Measurements from ENCODE around the gene RGS8. TPM values are rescaled to one million over a fixed set of nuclear protein-coding genes. Genes with fewer than 3 reads are reported as not detected.

RGS8 gene
- total and polyA plus RNA-seq, 10 of the 15 experiments (the other 5 are each of a cell fraction or from before 2014, with no cell fraction given): 0.03 to 0.62 (median 0.33) TPM

- no peak for TF ChIP-seq ATF7 (IDR thresholded peaks at IDR 0.05; ENCODE audit: low read depth)
- no peak for TF ChIP-seq ATF3 (IDR thresholded peaks at IDR 0.05; ENCODE audit: borderline replicate concordance, extremely low read depth, low read depth, low read length)
- no peak for TF ChIP-seq TCF3 (IDR thresholded peaks at IDR 0.05; ENCODE audit: borderline replicate concordance, insufficient read depth, low read depth, low read length)
- TF ChIP-seq MLLT1 (IDR thresholded peaks at IDR 0.05): no peak
- TF ChIP-seq SP1 (IDR thresholded peaks at IDR 0.05; ENCODE audit: low read depth, low read length): no peak
- TF ChIP-seq BHLHE40 (IDR thresholded peaks at IDR 0.05; ENCODE audit: borderline replicate concordance in 1 of 2, low read depth in 2 of 2, low read length in 1 of 2): no peak
Measured at GRCh38 chr1:182684116-182684828, at the start of gene RGS8 (continued).

- Histone ChIP-seq H3K4me1 (ENCODE audit: control insufficient read depth, insufficient read depth, low read length) (no peaks in the 10 kb centered on the region), H3K27ac (ENCODE audit: control insufficient read depth, insufficient read depth) (no peak overlapping the region), H3K27me3 (replicated peaks in 1 of 2; ENCODE audit: control insufficient read depth in 2 of 2, insufficient read depth in 2 of 2, low read length in 1 of 2) (peaks cover 0 to 3% of the 10 kb centered on the region in 2 experiments; a peak in 1 of 4 replicates), H3K79me2 (ENCODE audit: control insufficient read depth, insufficient read depth, low read length) (no peaks in the 10 kb centered on the region), H4K20me1 (ENCODE audit: control insufficient read depth, insufficient read depth) (no peaks in the 10 kb centered on the region), H3K4me2 (ENCODE audit: control insufficient read depth, insufficient read depth) (no peak overlapping the region), H3K4me3 (no peak overlapping the region), H2AFZ (ENCODE audit: control insufficient read depth, low read depth, low read length) (no peak overlapping the region), H3K36me3 (ENCODE audit: control insufficient read depth in 2 of 2, insufficient read depth in 2 of 2, low read length in 1 of 2) (no peaks in the 10 kb centered on the region), H3K9ac (ENCODE audit: control insufficient read depth, insufficient read depth, low read length) (no peak overlapping the region), H3K9me3 (replicated peaks; ENCODE audit: control insufficient read depth, insufficient read depth, low read length) (no peaks in the 10 kb centered on the region; the same call in 2 of the 3 replicates)
- in situ Hi-C loops (cut with MboI): no loop called here
- no peak for DNase-seq (ENCODE audit: low read depth, low spot score)
- no peak for FAIRE-seq
- RAD21 ChIA-PET (ENCODE audit: unreplicated experiment): interaction anchor here (0.6 kb wide), 1 partner anchor 49 kb away, joined by 5 read pairs; no protein-coding TSS in a partner anchor
- no TSS peak for BruUV-seq (replicated peaks)
- intact Hi-C loops (cut with micrococcal nuclease; ENCODE audit: unreplicated experiment): no loop called here
- POLR2A ChIA-PET: interaction anchor here (0.9 kb wide), 1 partner anchor 11 kb away, joined by 3 read pairs; no protein-coding TSS in a partner anchor
- CTCF ChIA-PET: interaction anchor here (0.6 to 1.5 kb wide), 2 partner anchors 55 to 548 kb away, joined by 3 read pairs; no protein-coding TSS in a partner anchor
- ATAC-seq: no peak
- WGBS (ENCODE audit: insufficient coverage, insufficient replicate concordance, low lambda C conversion rate, missing lambda C conversion rate): 28% methylated on average over 4 of the region's 4 CpGs
- SMC1A ChIA-PET (ENCODE audit: uncharacterized antibody, unreplicated experiment): interaction anchor here (0.7 to 2.9 kb wide), 5 partner anchors 14 to 50 kb away, joined by 3 to 8 read pairs (median 3); no protein-coding TSS in a partner anchor
- no peak for TF ChIP-seq NFYB (IDR thresholded peaks at IDR 0.05; ENCODE audit: insufficient read depth, low read depth, low read length)
- no peak for TF ChIP-seq YBX1 (IDR thresholded peaks at IDR 0.05)
- no peak for TF ChIP-seq CREM (IDR thresholded peaks at IDR 0.05; ENCODE audit: low read depth)
- TF ChIP-seq EGR1 (IDR thresholded peaks at IDR 0.05; ENCODE audit: borderline replicate concordance in 1 of 2, low read depth in 2 of 2, low read length in 2 of 2): no peak
Measured at GRCh38 chr1:182731852-182732575, 47.6 kb upstream of the RGS8 start.

Data from GM12878 (cell line).